ENCODE data around the gene LYL1.
"Not testable (repeated sequence)": the region's sequence is repeated elsewhere in the genome, so short reads cannot be mapped to it uniquely, and the experiment has no call there.

The LYL1 gene

GRCh38 chr19:13102666-13103580 is at the start of gene LYL1:
TSS of gene LYL1 (minus strand) at chr19:13102858. CDS start at chr19:13101171, 1,687 bp downstream.
- DNase-seq (ENCODE audit: low read depth) = no peak

DNA sequence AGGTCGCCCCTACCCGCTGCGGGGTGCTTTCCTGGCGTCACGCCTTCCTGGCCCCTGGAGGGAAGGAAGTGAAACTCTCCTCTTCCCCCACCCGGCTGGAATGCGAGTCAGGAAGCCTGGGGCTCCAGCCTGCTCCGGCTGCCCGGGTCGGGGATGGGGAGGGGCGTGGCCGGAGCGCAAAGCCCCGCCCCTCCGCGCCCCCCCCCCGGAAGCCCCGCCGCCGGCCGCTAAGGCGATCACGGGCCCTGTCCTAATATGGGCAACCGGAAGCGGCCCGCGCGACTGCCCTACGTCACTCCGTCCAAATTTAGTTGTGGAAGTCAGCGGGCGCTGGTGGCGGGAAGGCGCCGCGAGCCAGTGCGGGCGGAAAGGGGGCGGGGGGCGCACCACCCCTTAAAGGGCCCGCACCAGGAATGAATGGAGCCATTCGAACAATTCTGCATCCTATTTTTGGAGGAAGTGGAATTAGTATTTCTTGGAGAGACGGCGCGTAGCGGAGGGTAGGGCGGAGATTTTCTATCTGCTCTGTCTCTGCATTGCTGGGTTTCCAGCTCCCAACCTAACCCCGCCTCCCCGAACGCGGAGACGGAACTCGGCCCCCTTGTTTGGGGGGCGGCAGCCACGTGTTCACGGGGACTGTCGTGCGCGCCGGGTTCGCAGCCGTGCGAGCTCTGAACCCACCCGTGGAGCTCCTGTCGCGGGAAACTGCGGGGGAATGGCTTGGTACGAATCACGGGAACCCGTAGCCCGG is 49.1 kb upstream of the LYL1 start:
- DNase-seq (ENCODE audit: low read depth) = peak; percentile 92

DNA sequence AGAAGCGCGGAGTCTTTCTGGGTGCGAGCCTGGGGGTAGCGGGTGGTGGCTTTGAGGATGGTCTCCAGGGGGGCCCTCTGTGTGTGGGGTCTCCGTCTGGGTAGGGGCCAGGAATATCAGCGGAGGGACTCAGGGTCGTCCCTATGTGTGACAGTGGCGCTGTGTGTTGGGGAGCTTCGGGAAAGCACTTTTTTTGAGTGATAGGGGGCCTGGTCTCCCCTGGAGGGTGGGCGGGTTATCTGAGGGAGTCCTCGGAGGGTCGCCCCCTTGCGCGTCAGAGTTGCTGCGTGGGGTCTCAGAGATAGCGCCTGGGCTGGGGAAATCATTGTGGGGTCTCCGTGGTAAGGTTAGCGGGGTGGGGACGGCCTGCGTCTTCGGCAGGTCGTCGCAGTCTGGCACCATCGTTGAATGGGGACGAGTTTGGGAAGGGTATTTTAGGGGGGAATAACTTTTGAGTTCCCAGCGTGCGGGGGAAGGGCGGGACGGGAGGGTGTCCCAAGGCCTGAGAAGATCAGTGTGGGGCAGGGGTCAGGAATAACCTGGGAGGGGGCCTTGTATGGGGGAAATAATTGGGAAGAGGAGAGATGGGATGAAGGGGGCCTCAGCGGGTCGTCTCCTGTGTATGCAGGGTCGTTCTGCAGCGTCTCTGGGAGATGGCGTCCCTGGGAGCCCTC is 48.4 kb upstream of the LYL1 start:
- DNase-seq (ENCODE audit: low read depth) = peak; percentile 24

GRCh38 chr19:13150187-13150930 is 47.7 kb upstream of the LYL1 start, which contains the start of the genes IER2 and STX10:
TSS of gene IER2 (plus strand) at chr19:13150411. CDS start at chr19:13153187, 2,776 bp downstream.
TSS of gene STX10 (minus strand) at chr19:13150375. CDS start at chr19:13150173, 202 bp downstream.
- peak; percentile 88 for DNase-seq (ENCODE audit: low read depth)

GRCh38 chr19:13149628-13150186 is 47.0 kb upstream of the LYL1 start:
- peak; percentile 27 for DNase-seq (ENCODE audit: low read depth)

- DNase-seq (ENCODE audit: low read depth) = not testable (repeated sequence)
Observed at GRCh38 chr19:13149173-13149627, 46.5 kb upstream of the LYL1 start.

DNA sequence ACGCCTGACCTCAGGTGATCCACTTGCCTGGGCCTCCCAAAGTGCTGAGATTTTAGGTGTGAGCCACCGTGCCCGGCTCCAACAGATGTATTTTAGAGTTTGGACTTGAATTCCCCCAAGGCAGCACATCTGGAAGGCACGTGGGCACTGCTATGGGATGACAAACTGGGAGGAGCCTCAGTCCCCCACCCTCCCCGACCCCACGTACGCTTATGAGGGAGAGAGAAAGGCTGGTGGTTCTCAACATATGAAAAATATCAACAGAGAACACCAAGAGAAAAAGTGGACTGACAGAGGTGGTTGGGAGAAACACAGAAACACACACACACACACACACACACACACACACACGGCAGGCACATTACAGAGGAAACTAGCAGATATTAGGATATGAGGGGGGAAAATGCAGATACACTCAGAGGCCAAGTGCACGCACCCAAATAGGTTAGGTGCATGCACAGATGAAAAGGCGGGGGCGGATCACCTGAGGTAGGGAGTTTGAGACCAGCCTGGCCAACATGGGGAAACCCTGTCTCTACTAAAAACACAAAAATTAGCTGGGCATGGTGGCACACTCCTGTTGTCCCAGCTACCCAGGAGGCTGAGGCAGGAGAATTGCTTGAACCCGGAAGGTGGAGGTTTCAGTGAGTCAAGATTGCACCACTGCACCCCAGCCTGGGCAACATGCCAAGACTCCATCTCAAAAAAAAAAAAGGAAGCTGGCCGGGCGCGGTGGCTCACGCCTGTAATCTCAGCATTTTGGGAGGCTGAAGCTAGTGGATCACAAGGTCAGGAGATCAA is 44.3 kb upstream of the LYL1 start:
- DNase-seq (ENCODE audit: low read depth) = no peak

DNA sequence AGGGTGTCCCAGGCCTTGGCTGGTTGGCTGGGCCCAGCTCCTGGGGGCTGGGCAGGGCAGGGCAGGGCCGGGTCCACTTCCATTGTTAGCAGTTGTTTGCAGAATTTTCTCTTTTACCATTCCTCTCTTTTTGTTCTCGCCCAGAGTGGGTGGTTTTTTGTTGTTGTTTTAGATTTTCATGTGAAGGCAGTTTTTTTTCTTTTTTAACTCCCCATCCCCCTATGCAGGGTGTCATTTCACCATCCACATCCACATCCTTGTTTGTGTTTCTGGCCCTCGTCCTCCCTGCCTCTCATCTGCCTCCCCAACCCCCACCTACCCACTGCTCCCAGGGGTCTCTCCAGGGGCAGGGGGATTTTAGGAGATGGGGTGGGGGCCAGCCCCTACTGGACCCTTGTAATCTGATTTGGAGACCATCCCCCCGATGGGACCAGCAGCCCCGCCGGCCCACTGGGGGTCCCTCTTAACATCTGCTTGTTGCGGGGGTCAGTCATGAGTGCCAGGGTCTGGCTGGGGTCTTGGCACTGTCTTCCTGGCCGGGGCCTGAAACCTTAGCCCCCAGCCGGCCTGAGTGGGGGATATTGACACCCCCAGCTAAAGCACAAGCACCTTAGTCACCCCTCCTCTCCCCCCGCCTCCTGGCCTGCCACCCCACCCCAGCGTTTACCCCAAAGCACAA is 37.1 kb upstream of the LYL1 start:
- no peak for DNase-seq (ENCODE audit: low read depth)

DNA sequence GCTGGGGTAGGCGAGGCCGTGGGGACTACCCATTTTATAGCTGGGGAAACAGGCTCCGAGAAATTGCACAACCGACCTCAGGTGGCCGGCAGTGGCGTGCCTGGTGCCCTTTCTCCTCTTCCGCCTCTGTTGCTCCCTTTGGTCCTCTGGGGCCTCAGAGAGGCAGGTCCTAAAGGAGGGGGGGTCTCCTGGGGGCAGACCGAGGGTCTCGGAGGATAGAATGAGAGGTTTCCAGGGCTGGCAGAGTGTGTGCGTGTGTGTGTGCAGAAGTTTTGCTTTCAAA is 36.2 kb upstream of the LYL1 start:
- no peak for DNase-seq (ENCODE audit: low read depth)

- no peak for DNase-seq (ENCODE audit: low read depth)
Observed at GRCh38 chr19:13138171-13138915, 35.7 kb upstream of the LYL1 start.

DNA sequence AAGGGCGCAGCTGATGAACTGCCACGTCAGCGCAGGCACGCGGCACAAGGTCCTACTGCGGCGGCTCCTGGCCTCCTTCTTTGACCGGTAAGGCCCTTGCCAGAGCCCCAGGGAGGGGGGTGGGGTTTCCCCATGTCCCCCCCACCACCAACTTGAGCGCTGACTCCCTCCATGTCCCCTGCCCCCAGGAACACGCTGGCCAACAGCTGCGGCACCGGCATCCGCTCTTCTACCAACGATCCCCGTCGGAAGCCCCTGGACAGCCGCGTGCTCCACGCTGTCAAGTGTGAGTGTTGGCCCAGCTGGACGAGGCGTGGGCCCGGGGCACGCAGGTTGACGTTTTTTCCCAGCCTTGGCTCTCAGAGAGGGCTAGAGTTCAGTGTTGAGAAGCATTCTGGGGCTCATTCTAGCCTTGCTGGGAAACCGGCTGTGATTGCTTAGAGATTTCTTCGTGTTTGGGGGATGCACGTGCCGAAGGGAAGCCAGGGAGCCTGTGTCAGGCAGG is 34.7 kb upstream of the LYL1 start:
- DNase-seq (ENCODE audit: low read depth) = no peak

- DNase-seq (ENCODE audit: low read depth) = no peak
Observed at GRCh38 chr19:13135068-13136062, 32.7 kb upstream of the LYL1 start.

DNA sequence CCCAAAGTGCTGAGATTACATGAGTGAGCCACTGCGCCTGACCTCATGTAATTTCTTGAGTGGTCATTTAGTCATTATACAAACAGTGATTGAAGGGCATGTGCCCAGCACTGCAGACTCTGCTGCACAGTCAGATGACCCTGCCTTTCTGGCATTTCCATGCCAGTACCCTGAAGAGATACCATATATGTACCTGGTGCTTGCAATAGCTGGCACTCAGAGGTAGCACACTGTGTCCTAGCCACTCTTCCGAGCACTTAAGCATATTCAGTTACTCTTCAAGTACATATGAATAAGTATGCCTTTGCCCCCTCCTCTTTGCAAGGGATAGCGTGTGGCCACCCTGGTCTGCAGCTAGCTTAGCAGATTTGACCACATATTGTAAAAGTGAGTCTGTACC is 32.0 kb upstream of the LYL1 start:
- DNase-seq (ENCODE audit: low read depth) = no peak

GRCh38 chr19:13133241-13133870 is 30.7 kb upstream of the LYL1 start:
- DNase-seq (ENCODE audit: low read depth) = no peak

- DNase-seq (ENCODE audit: low read depth) = peak; percentile 27
Observed at GRCh38 chr19:13132471-13133180, 30.0 kb upstream of the LYL1 start.

DNA sequence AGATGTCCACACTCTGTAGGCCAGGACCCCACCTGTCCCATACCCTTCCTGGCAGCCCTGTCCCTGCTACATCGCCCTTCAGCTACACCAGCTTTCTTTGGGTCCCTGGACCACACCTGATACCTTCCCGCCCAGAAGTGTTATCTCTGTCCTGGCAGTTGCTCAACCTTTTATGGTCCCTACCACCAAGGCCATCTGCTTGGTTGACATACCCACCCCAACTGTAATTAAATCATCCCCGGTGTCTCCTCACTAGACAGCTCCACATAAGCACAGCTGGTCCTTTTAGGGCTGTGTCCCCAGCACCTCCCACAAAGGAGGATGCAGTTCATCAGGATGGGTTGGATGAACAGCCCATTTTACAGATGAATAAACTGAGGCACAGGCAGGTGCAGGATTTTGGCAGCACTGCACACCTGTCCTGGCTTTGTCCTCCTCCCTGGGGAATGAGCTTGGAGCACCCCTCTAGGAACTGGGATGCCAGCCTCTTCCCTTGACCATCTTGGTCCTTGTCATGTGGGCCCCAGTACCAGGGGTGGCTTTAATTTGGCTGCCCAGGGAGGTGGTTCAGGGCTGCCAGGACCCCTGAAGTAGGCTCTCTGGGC is 28.3 kb upstream of the LYL1 start:
- no peak for DNase-seq (ENCODE audit: low read depth)
